ENCODE results near the gene ACKR2.

Gene ACKR2

GRCh38 chr3:42864321-42864950, 55.2 kb downstream of the ACKR2 start:
- no peak for DNase-seq

- no peak for DNase-seq
These were observed 56.0 kb downstream of the ACKR2 start for GRCh38 chr3:42865256-42865655.

DNA sequence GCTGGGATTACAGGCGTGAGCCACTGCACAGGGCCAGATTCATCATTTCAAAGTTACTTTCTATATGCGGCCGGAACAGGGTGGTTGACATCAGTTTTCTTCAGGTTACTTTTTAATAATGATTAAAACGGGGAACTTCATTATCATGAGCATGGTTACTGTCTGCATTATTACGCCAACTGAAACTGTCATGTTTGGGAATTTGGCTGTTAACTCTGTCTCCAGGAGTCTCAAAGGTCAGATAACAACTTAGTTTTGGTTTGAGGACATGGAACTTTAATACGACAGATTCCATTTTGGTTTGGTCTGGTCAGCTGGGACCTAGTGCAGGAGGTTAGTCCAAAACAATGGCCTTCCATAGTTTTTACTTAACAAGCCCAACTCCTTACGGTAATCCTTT, 57.9 kb downstream of the ACKR2 start:
- no peak for DNase-seq

DNA sequence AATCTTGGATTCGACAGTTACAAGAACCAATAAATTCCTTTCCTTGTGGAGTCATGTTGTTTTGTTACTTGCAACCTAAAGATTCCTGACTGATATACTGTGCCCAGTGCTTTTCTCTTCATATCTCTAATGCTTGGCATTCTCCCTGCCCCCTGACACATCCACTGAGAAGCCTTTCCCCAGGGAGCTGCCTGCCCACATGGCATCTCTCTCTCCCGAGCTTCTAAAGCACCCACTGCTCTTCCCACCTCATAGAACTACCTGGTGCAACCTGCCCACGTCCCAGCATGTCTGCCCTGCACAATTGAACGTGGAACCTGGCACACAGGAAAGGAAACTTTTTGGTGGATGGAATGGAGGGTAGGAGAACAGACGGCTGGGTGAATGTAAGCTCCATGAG, 59.6 kb downstream of the ACKR2 start:
- DNase-seq, result no peak

GRCh38 chr3:42871592-42872196, 62.4 kb downstream of the ACKR2 start:
- DNase-seq, result no peak

DNA sequence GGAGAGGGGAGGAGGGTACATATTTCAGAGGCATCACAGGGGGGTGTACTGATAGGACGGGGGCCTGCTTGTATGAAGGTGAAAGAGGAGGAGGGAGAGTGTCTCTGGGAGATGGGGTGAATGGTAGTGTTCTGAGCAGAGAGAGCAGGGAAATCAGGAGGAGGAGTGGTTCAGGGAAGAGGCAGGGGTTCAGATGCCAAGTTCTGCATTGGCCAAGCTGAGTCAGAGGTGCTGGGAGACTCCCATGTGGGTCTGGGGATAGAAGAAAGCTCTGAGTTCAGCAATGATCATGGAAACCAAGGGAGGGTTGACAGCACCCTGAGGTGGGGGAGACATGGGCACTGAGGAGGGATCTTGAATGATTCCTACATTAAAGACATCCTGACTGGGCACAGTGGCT, 63.5 kb downstream of the ACKR2 start:
- no peak for DNase-seq

DNA sequence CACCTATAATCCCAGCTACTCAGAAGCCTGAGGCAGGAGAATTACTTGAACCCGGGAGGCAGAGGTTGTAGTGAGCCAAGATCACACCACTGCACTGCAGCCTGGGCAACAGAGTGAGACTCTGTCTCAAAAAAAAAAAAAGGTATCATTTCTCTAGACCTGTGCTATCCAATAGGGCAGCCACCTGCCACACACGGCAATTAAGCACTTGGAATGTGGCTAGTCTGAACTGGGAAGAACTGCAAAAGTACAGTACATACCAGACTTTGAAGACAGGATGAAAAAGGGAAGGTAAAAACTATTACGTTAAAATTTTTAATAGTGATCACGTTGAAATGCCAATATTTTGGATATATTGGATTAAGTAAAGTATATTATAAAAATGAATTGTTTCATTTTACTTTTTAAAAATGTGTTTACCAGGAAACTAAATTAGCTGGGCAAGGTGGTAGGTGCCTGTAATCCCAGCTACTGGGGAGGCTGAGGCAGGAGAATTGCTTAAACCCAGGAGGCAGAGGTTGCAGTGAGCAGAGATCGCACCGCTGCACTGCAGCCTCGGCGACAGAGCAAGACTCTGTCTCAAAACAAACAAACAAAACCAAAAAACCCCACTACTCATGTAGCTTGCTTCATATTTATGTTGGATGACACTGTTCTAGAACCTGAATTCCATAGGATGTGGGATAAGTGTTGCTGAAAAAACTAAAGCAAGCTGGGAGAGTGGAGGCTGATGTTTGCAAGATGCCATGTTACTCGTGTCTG, 64.2 kb downstream of the ACKR2 start:
- DNase-seq, result no peak

GRCh38 chr3:42874749-42875148, 65.5 kb downstream of the ACKR2 start:
- DNase-seq, result no peak

GRCh38 chr3:42875325-42876151, 66.3 kb downstream of the ACKR2 start, which contains the start of gene CYP8B1:
TSS of gene CYP8B1 (minus strand) at chr3:42875879. CDS start at chr3:42875816, 63 bp downstream.
- no peak for DNase-seq

GRCh38 chr3:42876401-42876800, 67.2 kb downstream of the ACKR2 start:
- DNase-seq, result no peak

GRCh38 chr3:42876940-42877720, 67.9 kb downstream of the ACKR2 start:
- no peak for DNase-seq

- no peak for DNase-seq
These were observed 68.6 kb downstream of the ACKR2 start for GRCh38 chr3:42877881-42878280.

DNA sequence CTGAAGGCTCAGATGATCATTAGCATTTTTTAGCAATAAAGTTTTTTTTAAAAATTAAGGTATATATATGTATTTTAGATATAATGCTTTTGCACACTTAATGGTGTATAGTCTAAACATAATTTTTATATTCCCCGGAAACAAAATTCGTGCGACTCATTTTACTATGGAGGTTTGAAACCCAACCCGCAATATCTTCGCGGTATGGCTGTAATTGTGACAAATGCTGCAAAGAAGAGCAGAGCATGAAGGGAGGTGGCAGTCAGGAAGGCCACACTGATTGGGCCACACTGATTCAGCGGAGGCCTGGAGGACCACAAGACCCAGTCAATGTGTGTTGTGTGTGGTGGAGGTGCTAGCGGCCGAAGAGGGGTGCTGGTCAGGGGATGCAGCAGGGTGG, 70.9 kb downstream of the ACKR2 start:
- no peak for DNase-seq

- DNase-seq, result peak; percentile 86
These were observed 71.6 kb downstream of the ACKR2 start for GRCh38 chr3:42880601-42881451.

GRCh38 chr3:42883251-42883930, 74.1 kb downstream of the ACKR2 start:
- DNase-seq, result peak; percentile 29

- DNase-seq, result no peak
These were observed 75.1 kb downstream of the ACKR2 start for GRCh38 chr3:42884324-42884723.

DNA sequence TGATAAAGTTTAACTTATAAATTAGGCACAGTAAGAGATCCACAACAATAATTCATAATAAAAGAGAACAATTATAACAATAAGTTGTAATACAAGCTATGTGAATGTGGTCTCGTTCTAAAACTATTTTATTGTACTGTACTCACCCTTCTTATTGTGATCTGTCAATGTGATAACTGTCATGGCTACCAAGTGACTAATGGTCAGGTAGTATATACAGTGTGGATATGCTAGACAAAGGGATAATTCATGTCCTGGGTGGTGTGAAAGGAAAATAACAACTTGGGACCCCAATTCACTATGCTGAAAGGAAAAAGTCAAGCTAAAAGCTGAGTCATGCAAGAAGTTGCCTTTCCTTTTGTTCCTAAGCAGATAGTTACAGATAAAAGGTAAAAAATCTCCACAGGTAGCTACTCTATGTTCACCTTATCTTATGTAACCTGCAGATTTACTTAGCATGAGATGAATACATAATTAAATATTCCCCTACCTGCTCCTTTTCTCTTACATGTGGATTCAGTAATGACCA, 77.1 kb downstream of the ACKR2 start:
- no peak for DNase-seq

DNA sequence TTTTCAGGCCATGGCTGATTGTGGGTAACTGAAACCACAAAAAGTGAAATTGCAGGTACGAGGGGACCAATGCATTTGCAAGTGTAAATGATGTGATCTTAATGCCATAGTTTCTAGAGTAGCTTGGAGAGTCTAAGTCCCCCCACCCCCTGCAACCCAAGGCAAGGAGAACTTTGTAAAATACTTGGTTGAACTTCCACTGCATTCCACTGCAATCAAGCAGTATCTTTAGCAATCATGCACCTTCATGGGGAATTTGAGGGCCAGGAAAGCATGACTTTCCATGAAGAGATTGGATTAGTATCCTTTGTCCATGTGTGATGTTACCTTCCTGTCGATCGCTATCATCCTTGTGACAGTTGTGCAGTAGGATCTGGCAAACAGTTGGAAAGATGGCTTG, 77.8 kb downstream of the ACKR2 start:
- no peak for DNase-seq

- DNase-seq, result no peak
These were observed 81.8 kb downstream of the ACKR2 start for GRCh38 chr3:42891042-42891441.

DNA sequence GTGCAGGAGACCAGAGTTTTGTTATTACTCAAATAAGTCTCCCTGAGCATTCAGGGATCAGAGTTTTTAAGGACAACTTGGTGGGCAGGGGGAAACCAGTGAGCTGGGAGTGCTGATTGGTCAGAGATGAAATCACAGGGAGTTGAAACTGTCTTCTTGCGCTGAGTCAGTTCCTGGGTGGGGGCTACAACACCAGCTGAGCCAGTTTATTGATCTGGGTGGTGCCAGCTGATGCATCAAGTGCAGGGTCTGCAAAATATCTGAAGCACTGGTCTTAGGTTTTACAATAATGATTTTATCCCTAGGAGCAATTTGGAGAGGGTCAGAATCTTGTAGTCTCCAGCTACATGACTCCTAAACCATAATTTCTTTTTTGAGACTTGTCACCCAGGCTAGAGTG, 82.9 kb downstream of the ACKR2 start:
- DNase-seq, result no peak

GRCh38 chr3:42892807-42893206, 83.6 kb downstream of the ACKR2 start:
- DNase-seq, result no peak

All from suppressor macrophage treated with lipopolysaccharide for 4 hours (primary cell).